RWPE1 (cell line): Measurements from ENCODE around the gene F2RL1.

Experiments used
- CTCF ChIA-PET: fragments of 350-600 bp; sonication (Branson Sonifier 250); formaldehyde crosslinking; extraction: SDS; loops from one replicate; lab custom pipeline; 2021; lab: Yijun Ruan, JAX
- POLR2A ChIA-PET: fragments of 400-600 bp; formaldehyde crosslinking; extraction: SDS; loops from one replicate; lab custom pipeline; 2020; ENCODE audit warnings: antibody characterized with exemption; ENCODE audit not compliant: low non-redundant PET; lab: Yijun Ruan, JAX
- DNase-seq: peaks from one replicate; pipeline ENCODE4 v3.0.0; 2012; ENCODE audit warnings: low spot score
- H3K27ac ChIP-seq: fragments of 450-650 bp; 2 replicates; pipeline ENCODE4 v1.5.1; 2017
- CTCF ChIP-seq: fragments of 450-650 bp; conservative IDR thresholded peaks from 2 replicates; pipeline ENCODE4 v1.5.1; 2017; ENCODE audit warnings: low read depth, mild to moderate bottlenecking

The F2RL1 gene

DNA sequence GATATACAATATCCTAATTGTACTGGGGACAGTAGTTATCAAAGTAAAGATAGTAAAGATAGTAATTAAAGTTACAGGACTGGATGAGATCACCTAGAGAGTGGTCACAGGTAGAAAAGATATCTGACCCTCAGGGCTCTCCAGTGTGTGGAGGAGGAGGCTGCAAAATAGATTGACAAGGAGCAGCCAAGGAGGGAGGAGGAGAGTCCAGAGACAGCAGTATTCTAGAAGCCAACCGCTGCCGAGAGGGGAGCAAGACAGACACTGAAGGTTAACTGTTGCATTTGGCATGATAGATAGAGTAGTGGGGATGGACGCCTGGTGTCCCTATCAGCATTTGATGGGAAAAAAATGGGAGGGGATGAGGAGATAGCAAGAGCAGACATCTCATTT lies 17.0 kb upstream of the F2RL1 start:
- ChIA-PET CTCF (interaction anchor here (1.2 kb wide), 1 partner anchor 15 kb away, joined by 3 read pairs; no protein-coding TSS in a partner anchor), POLR2A (interaction anchor here (0.6 kb wide), 1 partner anchor 1387 kb away, joined by 3 read pairs; no protein-coding TSS in a partner anchor)
- DNase-seq: no peak
- TF ChIP-seq CTCF: no peak
- H3K27ac ChIP-seq: peak overlapping the region; percentile 86

DNA sequence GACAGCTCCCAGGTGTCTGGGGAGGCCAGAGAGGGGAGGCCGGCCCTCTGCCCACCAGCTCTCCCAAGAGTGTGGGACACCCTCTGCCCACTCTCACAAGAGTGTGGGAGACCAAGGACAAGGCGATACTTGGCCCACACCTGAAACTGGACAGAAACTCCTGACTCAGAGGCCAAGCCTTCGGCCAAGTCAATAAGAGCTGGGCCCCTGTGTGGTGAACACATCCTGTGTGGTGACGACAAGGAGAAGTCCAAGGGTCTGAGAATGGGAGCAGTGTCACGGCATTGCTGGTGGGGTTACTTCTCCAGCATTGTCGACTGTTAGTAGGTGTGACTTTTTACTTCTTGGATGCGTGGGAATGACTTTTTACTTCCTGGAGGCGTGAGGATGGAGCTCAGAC lies 14.6 kb upstream of the F2RL1 start:
- POLR2A ChIA-PET: no interaction called here
- no peak for DNase-seq
- peak overlapping the region; percentile 18; the same call in 1 of the 2 replicates for H3K27ac ChIP-seq
- CTCF ChIA-PET: interaction anchor here (0.6 kb wide), 1 partner anchor 36 kb away, joined by 5 read pairs; no protein-coding TSS in a partner anchor
- no peak for TF ChIP-seq CTCF

DNA sequence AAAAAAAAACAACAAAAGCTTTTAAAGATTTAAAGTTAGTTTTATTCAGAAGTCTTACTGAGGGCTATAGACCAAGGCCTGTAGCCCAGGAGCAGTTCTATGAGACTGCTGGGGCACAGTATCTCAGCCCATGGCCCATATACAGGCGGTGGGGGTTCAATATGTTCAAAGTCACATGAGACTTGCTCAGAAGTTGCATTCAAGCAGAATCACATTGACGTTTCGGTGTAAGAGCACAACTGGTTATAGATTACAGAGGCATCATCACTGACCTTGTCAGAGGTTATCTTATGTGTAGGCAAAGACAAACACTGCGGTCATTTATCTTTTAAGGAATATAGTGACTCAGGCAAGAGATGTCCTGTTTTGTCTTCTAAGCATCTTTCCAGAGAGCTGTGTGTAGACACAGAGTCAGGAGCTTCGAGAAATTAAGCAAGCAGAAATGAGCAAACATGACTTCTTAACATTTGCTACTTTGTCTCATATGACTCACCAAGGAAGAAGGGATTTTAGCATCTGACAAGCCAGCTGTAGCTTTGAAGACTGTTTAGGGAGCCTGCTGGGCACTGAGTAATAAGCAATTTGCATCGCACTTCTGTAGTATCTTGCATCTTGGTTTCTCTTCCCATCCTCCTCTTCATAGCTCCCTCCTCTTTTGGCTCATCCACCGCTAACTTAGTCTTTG lies 12.9 kb upstream of the F2RL1 start:
- ChIA-PET POLR2A (no interaction called here), CTCF (interaction anchor here (0.6 to 2.3 kb wide), 4 partner anchors 10 to 37 kb away, joined by 3 to 9 read pairs (median 4); partner anchors contain the start of gene F2RL1)
- peak overlapping the region; percentile 84 for H3K27ac ChIP-seq
- TF ChIP-seq CTCF: no peak
- peak; percentile 92 for DNase-seq

GRCh38 chr5:76807296-76807695 lies 11.5 kb upstream of the F2RL1 start:
- H3K27ac ChIP-seq: no peak overlapping the region
- POLR2A ChIA-PET: interaction anchor here (1.3 to 1.4 kb wide), 2 partner anchors 12 to 17 kb away, joined by 6 to 8 read pairs; partner anchors contain the start of gene F2RL1
- CTCF ChIA-PET: interaction anchor here (0.7 to 2.3 kb wide), 2 partner anchors 12 to 84 kb away, joined by 4 to 9 read pairs; partner anchors contain the start of gene F2RL1
- no peak for TF ChIP-seq CTCF
- peak; percentile 79 for DNase-seq

- no peak for TF ChIP-seq CTCF
- CTCF ChIA-PET: interaction anchor here (2.3 kb wide), 1 partner anchor 11 kb away, joined by 9 read pairs; the partner anchor contains the start of gene F2RL1
- H3K27ac ChIP-seq: peak overlapping the region; percentile 36; the same call in 1 of the 2 replicates
- POLR2A ChIA-PET: interaction anchor here (1.4 kb wide), 1 partner anchor 11 kb away, joined by 6 read pairs; the partner anchor contains the start of gene F2RL1
- no peak for DNase-seq
Measured at GRCh38 chr5:76808141-76808691, 10.6 kb upstream of the F2RL1 start.

DNA sequence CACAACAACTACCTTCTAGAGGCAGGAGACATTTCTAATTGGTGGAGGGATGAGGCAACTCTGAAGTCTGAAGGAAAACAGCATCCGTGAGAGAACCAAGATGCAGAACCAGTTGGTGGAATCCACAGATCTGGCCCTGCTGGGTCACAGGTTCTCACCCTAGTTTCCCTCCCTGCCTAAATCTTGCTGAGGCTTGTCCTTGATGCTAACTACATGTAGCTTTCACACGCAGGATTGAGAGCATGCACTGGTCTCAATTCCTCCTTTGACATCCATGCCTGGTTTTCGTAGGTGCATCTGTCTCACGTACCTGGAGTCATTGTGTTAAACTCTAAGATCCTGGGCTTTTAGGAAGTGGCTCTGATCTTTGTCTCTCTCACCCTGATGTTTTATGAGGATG lies 9.7 kb upstream of the F2RL1 start:
- ChIA-PET POLR2A (no interaction called here), CTCF (no interaction called here)
- no peak for TF ChIP-seq CTCF
- no peak for DNase-seq
- H3K27ac ChIP-seq: 0 out of 2 replicates have a peak overlapping the region, but pooled peaks have one; percentile 36
